IMR-90 (cell line): ENCODE results near the gene TBX22.

Experiments
- BHLHE40 ChIP-seq: fragments of 150-350 bp; IDR thresholded peaks from 2 replicates; pipeline ENCODE4 v1.6.1; 2016; ENCODE audit warnings: mild to moderate bottlenecking, low read depth, low read length
- CEBPB ChIP-seq: IDR thresholded peaks from 2 replicates; pipeline ENCODE4 v1.6.1; 2012; ENCODE audit warnings: low read depth, low read length, improper control_type of control experiment
- CTCF ChIP-seq: conservative IDR thresholded peaks from 2 replicates; pipeline ENCODE4 v1.5.1; 2012; ENCODE audit warnings: mild to moderate bottlenecking, low read depth, low read length, improper control_type of control experiment
- ELK1 ChIP-seq: fragments of 150-350 bp; IDR thresholded peaks from 2 replicates; pipeline ENCODE4 v1.6.1; 2016; ENCODE audit warnings: low read depth, mild to moderate bottlenecking, low read length, moderate library complexity, borderline replicate concordance
- FOS ChIP-seq: fragments of 150-350 bp; IDR thresholded peaks from 2 replicates; pipeline ENCODE4 v1.6.1; 2016; ENCODE audit warnings: low read depth, low read length
- MAFK ChIP-seq: IDR thresholded peaks from 2 replicates; pipeline ENCODE4 v1.6.1; 2012; ENCODE audit warnings: low read depth, low read length, improper control_type of control experiment
- MAZ ChIP-seq: IDR thresholded peaks from 2 replicates; pipeline ENCODE4 v1.6.1; 2012; ENCODE audit warnings: low read depth, mild to moderate bottlenecking, low read length, improper control_type of control experiment, moderate library complexity, borderline replicate concordance
- MXI1 ChIP-seq: IDR thresholded peaks from 2 replicates; pipeline ENCODE4 v1.6.1; 2012; ENCODE audit warnings: low read depth, mild to moderate bottlenecking, low read length, moderate library complexity, borderline replicate concordance
- POLR2A ChIP-seq: IDR thresholded peaks from 2 replicates; pipeline ENCODE4 v1.6.1; 2012; ENCODE audit warnings: mild to moderate bottlenecking, low read depth, low read length
- RAD21 ChIP-seq: IDR thresholded peaks from 2 replicates; pipeline ENCODE4 v1.6.1; 2012; ENCODE audit warnings: low read length, improper control_type of control experiment
- RCOR1 ChIP-seq: IDR thresholded peaks from 2 replicates; pipeline ENCODE4 v1.6.1; 2012; ENCODE audit warnings: mild to moderate bottlenecking, low read length, improper control_type of control experiment; ENCODE audit not compliant: insufficient replicate concordance
- RFX5 ChIP-seq: IDR thresholded peaks from 2 replicates; pipeline ENCODE4 v1.8.0; 2012; ENCODE audit warnings: low read depth, mild to moderate bottlenecking, low read length, moderate library complexity
- SMC3 ChIP-seq: fragments of 150-350 bp; IDR thresholded peaks from 2 replicates; pipeline ENCODE4 v1.6.1; 2016; ENCODE audit warnings: low read depth, mild to moderate bottlenecking, antibody characterized with exemption, low read length, moderate library complexity
- USF2 ChIP-seq: fragments of 150-350 bp; IDR thresholded peaks from 2 replicates; pipeline ENCODE4 v1.6.1; 2017; ENCODE audit warnings: mild to moderate bottlenecking, antibody characterized with exemption, low read length, low read depth

GRCh38 chrX:79975605-79976004 lies 38.9 kb upstream of the TBX22 start:
- TF ChIP-seq RAD21: no peak
- TF ChIP-seq CTCF: no peak
- no peak for TF ChIP-seq USF2
- no peak for TF ChIP-seq POLR2A
- no peak for TF ChIP-seq MAFK
- TF ChIP-seq MXI1: no peak
- no peak for TF ChIP-seq BHLHE40
- no peak for TF ChIP-seq MAZ
- TF ChIP-seq RFX5: no peak
- TF ChIP-seq CEBPB: no peak
- no peak for TF ChIP-seq RCOR1
- TF ChIP-seq ELK1: no peak
- no peak for TF ChIP-seq SMC3
- TF ChIP-seq FOS: no peak
